H54 (cell line): ENCODE results near the gene KDM6B.

Source experiments
- DNase-seq: peaks from one replicate; pipeline ENCODE4 v3.0.0; 2011; ENCODE audit warnings: low spot score, mixed read lengths; ENCODE audit not compliant: insufficient read length
- FAIRE-seq: peaks from 3 replicates; lab custom pipeline; 2011; peaks lifted over from hg19 to GRCh38; lab: Jason Lieb, UNC
- POLR2A ChIP-seq: IDR thresholded peaks from 2 replicates; pipeline ENCODE4 v1.6.1; 2011; ENCODE audit warnings: low read depth, mild to moderate bottlenecking, low read length

The KDM6B gene

GRCh38 chr17:7881276-7882054 is 47.4 kb downstream of the KDM6B start:
- DNase-seq, result no peak

GRCh38 chr17:7882068-7882467 is 48.1 kb downstream of the KDM6B start:
- DNase-seq (no peak), FAIRE-seq (no peak)
- TF ChIP-seq POLR2A, result no peak

More at GRCh38 chr17:7881276-7882054, 47.4 kb downstream of the KDM6B start:
- TF ChIP-seq POLR2A, result no peak
- FAIRE-seq, result no peak

DNA sequence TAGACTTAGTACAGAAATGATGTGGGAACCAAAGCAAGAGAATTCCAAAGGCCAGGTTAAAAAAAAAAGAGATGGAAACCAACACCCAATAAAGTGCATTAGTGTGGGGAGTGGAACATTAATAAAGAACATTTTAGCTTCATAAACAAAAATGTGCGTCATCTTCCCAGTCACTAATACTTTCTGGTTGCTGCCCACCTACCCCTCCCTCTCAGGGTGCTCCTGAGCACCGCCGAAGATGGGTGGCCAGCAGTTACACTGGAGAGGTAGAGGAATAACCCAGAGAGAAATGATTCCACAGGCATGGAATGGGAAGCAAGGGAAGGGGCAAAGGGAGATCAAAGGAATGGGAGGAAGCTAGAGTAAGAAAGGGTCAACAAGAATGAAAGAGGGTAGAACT is 48.6 kb downstream of the KDM6B start:
- FAIRE-seq, result no peak
- no peak for TF ChIP-seq POLR2A
- DNase-seq, result no peak
